Measurements from ENCODE around the gene FBXL14.

The FBXL14 gene

DNA sequence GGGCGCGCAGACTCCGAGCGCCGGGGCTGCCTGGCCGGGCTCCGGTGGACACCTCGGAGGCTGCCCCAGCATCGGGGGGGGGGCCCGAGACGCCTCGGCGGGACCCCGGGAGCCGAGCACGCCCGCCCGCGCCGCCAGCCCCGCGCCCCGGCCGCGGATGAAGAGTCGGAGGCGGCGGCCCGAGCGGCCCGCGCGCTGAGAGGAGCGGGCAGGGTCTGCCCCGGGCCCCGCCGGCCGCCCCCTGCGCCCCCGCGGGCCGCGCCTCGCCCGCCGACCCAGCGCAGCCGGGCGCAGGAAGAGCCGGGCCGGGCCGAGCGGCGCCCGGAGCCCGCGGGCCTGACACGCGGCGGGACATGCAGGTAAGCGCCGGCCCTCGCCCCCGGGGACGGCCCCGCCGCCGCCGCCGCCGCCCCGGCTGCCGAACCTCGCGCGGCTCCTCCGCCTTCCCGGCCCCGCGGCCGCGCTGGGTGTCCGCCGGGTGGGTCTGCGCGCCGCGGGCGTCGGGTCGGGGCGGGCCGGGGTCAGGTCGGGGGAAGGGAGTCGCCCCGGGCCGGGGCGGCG lies 63.7 kb downstream of the FBXL14 start:
- DNase-seq (ENCODE audit: low spot score): peak; percentile 73

DNA sequence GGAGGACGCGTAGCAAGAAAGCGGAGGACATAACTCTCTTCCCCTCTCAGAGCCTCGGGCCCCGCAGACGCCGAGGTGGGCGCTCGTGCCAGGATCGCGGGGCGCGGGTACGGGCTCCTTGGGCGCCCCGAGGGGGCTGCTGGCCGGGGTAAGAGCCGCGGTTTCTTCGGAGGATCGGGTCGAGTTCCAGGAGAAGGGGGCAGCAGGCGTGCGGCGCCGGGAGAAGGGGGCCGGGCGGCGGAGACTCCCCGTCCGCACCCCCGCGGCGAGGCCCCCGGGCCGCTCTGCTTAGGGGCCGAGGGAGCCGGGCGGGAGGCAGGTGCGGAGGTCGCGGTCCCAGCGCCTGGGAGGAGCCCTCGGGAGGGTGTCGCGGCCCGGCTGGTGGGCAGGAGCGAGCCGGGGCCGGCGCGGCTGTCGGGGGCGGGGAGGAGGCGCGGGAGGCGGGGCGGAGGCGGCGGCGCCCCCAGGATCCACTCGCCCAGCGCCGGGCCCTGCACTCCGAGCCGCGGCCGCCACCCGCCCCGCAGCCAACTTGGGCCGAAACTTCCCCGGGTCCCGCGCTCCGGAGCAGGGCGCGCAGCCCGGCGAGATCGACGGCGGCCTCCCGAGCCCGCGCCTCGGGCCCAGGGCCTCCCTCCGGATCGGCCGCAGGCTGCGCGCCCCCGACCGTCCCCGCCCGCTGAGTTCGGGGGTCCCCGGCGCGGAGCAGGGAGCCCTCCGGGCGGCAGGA lies 64.4 kb downstream of the FBXL14 start:
- peak; percentile 83 for DNase-seq (ENCODE audit: low spot score)
- no peak for TF ChIP-seq CTCF (IDR thresholded peaks at IDR 0.05; ENCODE audit: extremely low read depth, missing control alignments)

More for the DNA sequence above, 63.7 kb downstream of the FBXL14 start:
- TF ChIP-seq CTCF (IDR thresholded peaks at IDR 0.05; ENCODE audit: extremely low read depth, missing control alignments): no peak

DNA sequence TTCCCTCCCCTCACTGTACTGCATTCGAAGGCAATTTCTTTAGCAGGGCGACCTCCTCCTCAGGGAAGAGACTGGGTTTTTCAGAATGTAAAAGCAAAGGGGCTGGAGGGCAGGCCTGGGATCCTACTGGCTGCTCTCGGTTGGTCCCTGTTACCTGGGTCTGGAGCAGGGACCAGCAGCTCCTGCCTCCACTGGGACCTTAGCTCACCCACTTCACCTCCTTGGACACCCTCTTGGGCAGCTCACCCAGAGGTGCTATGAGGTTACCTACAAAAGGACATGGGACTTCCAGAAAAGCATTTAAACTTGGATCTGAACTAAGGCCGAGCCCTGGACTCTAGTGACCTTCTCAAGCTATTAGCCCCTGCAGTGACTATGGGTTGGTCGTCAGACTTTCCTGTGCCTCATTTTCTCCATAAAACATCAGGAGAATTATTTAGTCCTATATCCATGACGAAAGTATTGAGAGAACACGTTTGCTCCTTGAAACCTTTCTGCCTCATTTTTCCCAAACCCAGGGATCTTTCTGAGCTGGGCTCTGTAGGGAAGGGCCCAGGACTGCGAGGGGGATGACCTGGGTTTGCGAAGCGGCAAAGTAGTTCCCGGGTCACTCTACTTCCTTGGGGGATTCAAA lies 65.0 kb downstream of the FBXL14 start:
- no peak for DNase-seq (ENCODE audit: low spot score)
- no peak for TF ChIP-seq CTCF (IDR thresholded peaks at IDR 0.05; ENCODE audit: extremely low read depth, missing control alignments)

DNA sequence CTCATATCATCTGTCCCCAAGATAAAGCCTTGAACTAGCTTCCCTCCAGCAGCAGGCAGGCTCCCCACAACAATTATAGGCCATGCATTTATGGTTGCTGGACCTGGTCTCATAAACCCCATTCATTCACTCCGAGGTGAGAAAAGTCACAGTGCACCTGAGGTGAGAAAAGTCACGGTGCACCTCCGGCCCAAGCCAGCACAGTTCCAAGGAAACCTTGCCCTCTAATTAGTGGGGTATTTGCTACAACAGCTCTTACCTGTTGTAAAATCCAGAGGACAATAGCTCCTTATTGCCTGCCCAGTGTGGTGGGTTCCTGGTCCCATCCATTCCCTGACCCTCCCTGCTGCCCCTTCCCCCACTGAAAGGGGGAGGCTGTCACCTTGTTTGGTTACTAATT lies 65.6 kb downstream of the FBXL14 start:
- no peak for TF ChIP-seq CTCF (IDR thresholded peaks at IDR 0.05; ENCODE audit: extremely low read depth, missing control alignments)
- DNase-seq (ENCODE audit: low spot score): no peak

GRCh38 chr12:1527789-1528188 lies 66.6 kb downstream of the FBXL14 start:
- no peak for TF ChIP-seq CTCF (IDR thresholded peaks at IDR 0.05; ENCODE audit: extremely low read depth, missing control alignments)

DNA sequence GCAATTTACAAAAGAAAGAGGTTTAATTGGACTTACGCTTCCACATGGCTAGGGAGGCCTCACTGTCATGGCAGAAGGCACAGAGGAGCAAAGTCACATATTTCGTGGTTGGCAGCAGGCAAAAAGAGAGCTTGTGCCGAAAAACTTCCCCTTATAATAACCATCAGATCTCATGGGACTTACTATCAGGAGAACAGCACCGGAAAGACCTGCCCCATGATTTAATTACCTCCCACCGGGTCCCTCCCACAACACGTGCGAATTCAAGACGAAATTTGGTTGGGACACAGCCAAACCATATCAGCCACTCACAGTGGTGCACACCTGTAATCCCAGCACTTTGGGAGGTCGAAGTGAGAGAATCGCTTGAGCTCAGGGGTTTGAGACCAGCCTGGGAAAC lies 68.5 kb downstream of the FBXL14 start:
- TF ChIP-seq CTCF (IDR thresholded peaks at IDR 0.05; ENCODE audit: extremely low read depth, missing control alignments): no peak
- DNase-seq (ENCODE audit: low spot score): no peak

More at GRCh38 chr12:1527789-1528188, 66.6 kb downstream of the FBXL14 start:
- DNase-seq (ENCODE audit: low spot score): no peak

DNA sequence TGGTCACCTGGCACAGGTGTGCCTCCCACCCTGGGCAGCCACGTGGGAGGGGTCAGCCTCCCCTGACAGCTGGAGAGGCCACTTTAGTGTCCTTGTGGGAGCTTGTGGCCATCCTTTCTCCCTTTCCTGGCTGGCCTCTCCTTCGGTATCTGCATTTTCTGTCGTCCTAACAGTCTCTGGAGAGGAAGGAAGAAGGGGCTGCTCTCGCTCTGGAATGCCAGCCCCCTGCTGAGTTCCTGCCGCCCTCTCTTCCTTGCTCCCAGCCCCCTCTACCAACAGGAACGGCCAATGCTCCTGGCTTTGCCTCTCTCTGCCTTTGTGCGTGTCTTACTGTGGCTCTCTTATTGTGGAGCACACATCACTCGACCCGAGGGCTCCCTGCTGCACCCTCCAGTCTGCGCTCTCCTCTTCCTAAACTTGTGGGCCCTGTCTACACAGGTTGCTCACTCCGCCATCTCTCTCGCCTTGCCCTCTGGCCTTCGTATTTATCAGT lies 70.8 kb downstream of the FBXL14 start:
- no peak for DNase-seq (ENCODE audit: low spot score)
- no peak for TF ChIP-seq CTCF (IDR thresholded peaks at IDR 0.05; ENCODE audit: extremely low read depth, missing control alignments)

Data from GM20000 (cell line).